ELR (cell line): ENCODE results near the gene SCARB2.
"Not testable (repeated sequence)": the region's sequence is repeated elsewhere in the genome, so short reads cannot be mapped to it uniquely, and the experiment has no call there.

Source experiments
- DNase-seq: peaks from one replicate; pipeline ENCODE4 v3.0.0-alpha.2; 2015; ENCODE audit warnings: low read depth

SCARB2 gene

GRCh38 chr4:76213415-76214176 is at the start of gene SCARB2:
TSS of gene SCARB2 (minus strand) at chr4:76213824. CDS start at chr4:76213543, 281 bp downstream.
- DNase-seq, result peak; percentile 85

GRCh38 chr4:76260571-76260970 is 46.9 kb upstream of the SCARB2 start:
- DNase-seq, result no peak

- no peak for DNase-seq
These were observed 44.2 kb upstream of the SCARB2 start for GRCh38 chr4:76257824-76258223.

- no peak for DNase-seq
These were observed 43.3 kb upstream of the SCARB2 start for GRCh38 chr4:76256968-76257367.

GRCh38 chr4:76256032-76256431 is 42.4 kb upstream of the SCARB2 start:
- no peak for DNase-seq

- no peak for DNase-seq
These were observed 39.9 kb upstream of the SCARB2 start for GRCh38 chr4:76253511-76253910.

GRCh38 chr4:76252271-76252653 is 38.6 kb upstream of the SCARB2 start:
- DNase-seq, result no peak

- peak; percentile 46 for DNase-seq
These were observed 38.0 kb upstream of the SCARB2 start, which contains the start of gene FAM47E for GRCh38 chr4:76251441-76252270. TSS of gene FAM47E (plus strand) at chr4:76251721. CDS start at chr4:76251747, 26 bp downstream.

GRCh38 chr4:76250962-76251361 is 37.3 kb upstream of the SCARB2 start:
- DNase-seq, result no peak

- no peak for DNase-seq
These were observed 33.2 kb upstream of the SCARB2 start for GRCh38 chr4:76246852-76247251.

GRCh38 chr4:76246025-76246424 is 32.4 kb upstream of the SCARB2 start:
- DNase-seq, result no peak

- not testable (repeated sequence) for DNase-seq
These were observed 30.3 kb upstream of the SCARB2 start for GRCh38 chr4:76243877-76244276.

GRCh38 chr4:76240236-76240635 is 26.6 kb upstream of the SCARB2 start:
- DNase-seq, result no peak

- no peak for DNase-seq
These were observed 25.1 kb upstream of the SCARB2 start for GRCh38 chr4:76238701-76239100.

GRCh38 chr4:76238236-76238635 is 24.6 kb upstream of the SCARB2 start:
- no peak for DNase-seq

- no peak for DNase-seq
These were observed 22.3 kb upstream of the SCARB2 start for GRCh38 chr4:76235915-76236314.

- no peak for DNase-seq
These were observed 21.8 kb upstream of the SCARB2 start for GRCh38 chr4:76235407-76235806.

- DNase-seq, result no peak
These were observed 21.0 kb upstream of the SCARB2 start for GRCh38 chr4:76234679-76235044.

GRCh38 chr4:76233967-76234678 is 20.5 kb upstream of the SCARB2 start:
- DNase-seq, result no peak

- no peak for DNase-seq
These were observed 19.9 kb upstream of the SCARB2 start for GRCh38 chr4:76233529-76233928.

- no peak for DNase-seq
These were observed 19.5 kb upstream of the SCARB2 start for GRCh38 chr4:76233083-76233482.

- no peak for DNase-seq
These were observed 19.1 kb upstream of the SCARB2 start for GRCh38 chr4:76232681-76233080.

- DNase-seq, result no peak
These were observed 12.8 kb upstream of the SCARB2 start for GRCh38 chr4:76226418-76226817.
